H54 (cell line): ENCODE measurements around the gene MZT2A.
"Not testable (repeated sequence)": the region's sequence is repeated elsewhere in the genome, so short reads cannot be mapped to it uniquely, and the experiment has no call there.

Experiments
- DNase-seq: peaks from one replicate; pipeline ENCODE4 v3.0.0; 2011; ENCODE audit warnings: low spot score, mixed read lengths; ENCODE audit not compliant: insufficient read length
- FAIRE-seq: peaks from 3 replicates; lab custom pipeline; 2011; peaks lifted over from hg19 to GRCh38; lab: Jason Lieb, UNC
- POLR2A ChIP-seq: IDR thresholded peaks from 2 replicates; pipeline ENCODE4 v1.6.1; 2011; ENCODE audit warnings: low read depth, mild to moderate bottlenecking, low read length

Gene MZT2A

DNA sequence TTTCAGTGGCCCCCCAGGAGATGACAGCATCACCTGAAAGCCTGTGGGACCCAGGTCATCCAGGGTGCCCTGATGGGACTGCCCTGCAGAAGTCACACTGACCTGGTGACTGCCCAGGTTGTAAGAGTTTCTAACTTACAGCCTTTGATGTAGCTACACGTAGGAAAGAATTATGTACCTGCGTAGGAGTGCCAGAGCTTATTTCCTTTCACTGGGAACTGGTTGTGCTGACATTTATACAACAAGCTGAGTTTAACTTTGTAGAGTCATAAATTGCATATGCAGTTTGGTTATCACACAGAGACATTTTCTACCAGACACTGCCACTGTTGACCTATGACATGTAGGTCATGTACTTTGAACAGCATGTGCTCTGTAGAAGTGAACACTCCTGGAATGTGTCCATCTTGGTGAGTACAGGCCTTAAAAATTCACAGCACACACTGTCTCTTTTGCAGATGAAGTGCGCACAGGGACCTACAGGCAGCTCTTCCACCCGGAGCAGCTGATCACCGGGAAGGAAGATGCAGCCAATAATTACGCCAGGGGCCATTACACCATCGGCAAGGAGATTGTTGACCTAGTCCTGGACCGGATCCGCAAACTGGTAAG, 13.2 kb downstream of the MZT2A start:
- not testable (repeated sequence) for FAIRE-seq, DNase-seq

DNA sequence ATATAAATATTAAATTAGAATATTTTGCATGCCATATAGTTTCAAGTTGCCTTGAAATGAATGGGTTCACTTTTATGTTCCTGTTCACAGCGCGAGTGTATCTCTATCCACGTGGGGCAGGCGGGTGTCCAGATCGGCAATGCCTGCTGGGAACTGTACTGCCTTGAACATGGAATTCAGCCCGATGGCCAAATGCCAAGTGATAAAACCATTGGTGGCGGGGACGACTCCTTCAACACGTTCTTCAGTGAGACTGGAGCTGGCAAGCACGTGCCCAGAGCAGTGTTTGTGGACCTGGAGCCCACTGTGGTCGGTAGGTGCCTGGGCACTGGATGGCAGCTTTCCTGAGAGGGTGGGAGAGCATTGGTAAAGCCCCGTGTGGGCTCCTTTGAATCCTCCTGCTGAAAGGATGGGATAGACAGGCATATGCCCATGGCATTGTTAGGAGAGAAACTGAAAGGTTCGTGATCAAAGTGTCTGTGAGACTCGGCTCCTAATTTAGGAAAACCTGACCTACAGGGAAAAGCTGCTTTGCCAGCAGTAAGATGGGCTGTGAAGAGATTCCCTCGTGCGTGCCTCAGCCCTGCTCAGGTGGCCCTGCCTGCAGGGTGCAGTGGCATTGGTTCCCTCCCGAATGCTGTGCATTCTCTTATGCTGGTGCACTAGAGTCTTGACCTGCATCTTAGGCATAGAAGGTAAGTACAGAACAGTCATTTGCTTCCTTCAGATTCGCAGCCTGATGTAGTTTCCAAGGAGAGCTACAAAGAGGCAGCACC, 13.9 kb downstream of the MZT2A start:
- FAIRE-seq, DNase-seq: not testable (repeated sequence)

DNA sequence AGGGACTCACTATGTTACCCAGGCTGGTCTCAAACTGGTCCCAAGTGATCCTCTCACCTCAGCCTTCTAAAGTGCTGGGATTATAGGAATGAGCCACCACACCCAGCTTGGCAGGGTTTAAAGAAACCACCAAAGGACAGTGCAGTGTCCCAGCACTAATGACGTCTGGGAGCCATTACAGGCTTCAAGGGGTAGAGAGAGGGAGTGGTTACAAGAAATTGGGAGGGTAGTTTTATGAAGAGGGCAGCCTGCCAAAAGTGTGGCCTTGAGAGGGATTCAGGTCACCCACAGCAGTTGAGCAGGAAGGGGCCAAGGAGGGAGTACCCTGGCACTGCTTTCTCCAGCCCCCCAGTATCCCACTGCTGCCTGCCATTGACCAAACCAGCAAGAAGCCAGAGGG, 15.0 kb downstream of the MZT2A start:
- not testable (repeated sequence) for DNase-seq, FAIRE-seq

DNA sequence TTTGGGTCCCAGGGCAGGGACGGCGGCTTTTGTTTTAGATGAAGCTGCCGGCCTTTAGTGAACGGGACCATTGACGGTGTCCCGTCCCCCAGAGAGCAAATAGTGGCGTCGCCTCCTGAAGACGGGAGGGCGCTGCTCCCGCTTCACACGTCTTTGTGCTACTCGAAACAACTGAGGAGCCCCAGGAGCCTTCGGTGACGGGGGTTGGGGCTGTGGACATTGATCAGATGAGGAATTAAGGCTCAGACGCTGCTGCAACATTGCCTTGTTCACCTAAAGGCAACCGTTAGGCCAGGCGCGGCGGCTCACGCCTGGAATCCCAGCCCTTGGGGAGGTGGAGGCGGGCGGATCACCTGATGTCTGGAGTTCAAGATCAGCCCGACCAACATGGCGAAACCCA, 15.8 kb downstream of the MZT2A start:
- not testable (repeated sequence) for DNase-seq, FAIRE-seq

DNA sequence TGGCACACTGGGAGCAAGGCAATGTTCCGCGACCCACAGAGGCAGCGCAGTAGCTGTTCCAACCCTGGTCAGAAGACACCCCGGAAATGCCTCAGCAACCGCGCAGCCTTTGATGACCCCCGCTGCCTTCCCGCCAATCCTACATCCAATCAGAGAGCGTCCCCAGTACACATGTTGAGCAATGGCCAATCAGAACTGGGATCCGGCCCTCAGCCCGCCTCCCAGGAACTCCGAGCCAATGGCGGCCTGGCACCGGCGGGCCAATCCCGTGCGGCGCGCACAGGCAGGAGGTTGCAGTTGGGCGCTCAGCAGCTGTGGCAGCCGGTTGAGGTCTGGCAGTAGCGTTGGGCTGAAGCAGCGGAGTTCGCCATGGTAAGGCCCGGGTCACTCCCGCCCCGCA, 16.4 kb downstream of the MZT2A start, which contains the start of gene TUBA3D:
Gene TUBA3D, plus strand, starts transcription at position 289 of the 400 bp plus-strand sequence. Its CDS starts 81 bp downstream, at position 370.
- DNase-seq: no peak
- no peak for FAIRE-seq
- TF ChIP-seq POLR2A: no peak

DNA sequence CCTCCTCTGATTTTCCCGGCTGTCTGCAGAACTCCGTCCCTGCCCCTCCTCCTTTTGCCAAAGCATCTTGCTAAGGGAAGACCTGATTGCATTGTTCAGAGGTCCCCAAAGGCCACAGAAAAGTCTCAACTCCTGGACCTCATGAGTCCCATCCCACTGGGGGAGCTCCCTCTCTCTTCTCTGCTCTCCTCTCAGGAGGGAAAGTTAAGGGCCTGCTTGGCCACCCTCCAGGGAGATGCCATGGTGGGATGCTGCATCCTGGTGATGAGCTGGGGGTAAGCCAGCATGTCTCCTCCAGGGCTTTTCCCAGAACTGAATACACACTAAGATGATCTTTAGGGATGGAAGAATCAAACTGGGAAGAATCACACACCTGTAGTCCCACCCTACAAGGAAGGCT, 18.9 kb downstream of the MZT2A start:
- DNase-seq, FAIRE-seq: not testable (repeated sequence)

DNA sequence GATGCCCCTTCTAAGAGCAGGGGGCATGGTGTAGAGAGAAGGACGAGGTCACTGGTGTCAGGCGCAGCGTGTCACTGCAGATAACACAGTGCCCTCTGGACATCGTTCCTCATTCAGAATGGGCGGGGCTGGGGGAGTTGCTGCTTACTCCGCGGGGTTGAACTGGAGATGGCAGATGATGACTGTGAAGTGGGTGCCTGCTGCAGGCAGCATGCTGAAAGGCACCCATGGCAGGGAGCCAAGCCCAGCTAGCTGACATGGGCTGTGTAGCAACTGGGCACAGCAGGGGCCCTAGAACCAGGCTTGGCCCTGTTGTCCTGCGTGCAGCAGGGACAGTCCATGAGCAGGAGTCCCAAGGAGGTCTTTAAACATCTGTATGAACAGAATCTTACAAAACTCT, 20.6 kb downstream of the MZT2A start:
- not testable (repeated sequence) for FAIRE-seq, DNase-seq

DNA sequence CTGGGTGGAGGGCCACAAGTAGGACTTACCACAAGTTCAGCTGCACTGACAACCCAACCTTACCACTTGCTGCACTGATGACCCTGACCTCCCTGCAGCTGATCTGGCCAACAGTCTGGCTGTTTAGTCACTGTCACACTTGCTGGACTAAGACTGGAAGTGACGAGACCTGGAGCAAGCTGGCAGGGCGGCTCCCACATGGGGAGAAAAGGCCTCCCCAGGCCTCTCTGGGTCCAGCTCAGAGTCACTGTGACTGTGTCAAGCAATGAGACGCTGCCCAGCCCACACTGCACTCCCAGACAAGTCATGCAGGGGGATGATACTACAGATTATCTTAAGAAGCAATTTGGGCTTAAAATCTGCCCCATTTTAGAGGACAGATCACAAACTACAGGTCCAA, 21.3 kb downstream of the MZT2A start:
- DNase-seq, FAIRE-seq: not testable (repeated sequence)

DNA sequence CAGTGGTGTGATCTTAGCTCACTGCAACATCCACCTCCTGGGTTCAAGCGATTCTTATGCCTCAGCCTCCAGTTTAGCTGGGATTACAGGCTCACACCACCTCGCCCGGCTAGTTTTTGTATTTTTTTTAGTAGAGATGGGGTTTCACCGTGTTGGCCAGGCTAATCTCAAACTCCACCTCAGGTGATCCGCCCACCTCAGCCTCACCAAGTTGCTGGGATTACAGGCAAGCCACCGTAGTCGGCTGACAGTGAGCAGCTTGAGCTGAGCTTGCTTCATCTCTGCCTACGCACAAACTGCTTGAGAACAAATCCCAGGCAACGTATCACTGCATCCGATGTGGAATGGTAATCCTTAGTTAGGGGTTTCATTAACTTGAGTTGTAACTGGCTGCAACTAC, 24.5 kb downstream of the MZT2A start:
- not testable (repeated sequence) for FAIRE-seq, DNase-seq

DNA sequence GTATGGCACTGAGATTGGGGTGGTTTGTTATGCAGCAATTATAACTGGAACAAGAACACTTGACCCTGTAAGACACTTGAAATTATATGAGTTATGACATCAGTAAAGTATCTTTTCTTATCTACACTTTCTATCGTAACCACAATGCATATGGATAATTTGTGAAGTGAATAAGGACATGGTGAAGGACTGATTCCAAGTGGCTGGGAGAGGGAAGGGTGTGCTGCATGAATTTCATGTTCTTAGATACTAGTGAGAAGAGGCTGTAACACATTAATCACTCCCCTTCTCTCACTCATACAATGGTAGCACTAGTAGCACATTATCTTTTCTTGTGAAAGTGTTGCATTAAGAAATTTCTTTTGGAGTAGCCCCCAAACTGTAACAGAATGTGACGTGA, 37.3 kb downstream of the MZT2A start:
- DNase-seq, FAIRE-seq: not testable (repeated sequence)

DNA sequence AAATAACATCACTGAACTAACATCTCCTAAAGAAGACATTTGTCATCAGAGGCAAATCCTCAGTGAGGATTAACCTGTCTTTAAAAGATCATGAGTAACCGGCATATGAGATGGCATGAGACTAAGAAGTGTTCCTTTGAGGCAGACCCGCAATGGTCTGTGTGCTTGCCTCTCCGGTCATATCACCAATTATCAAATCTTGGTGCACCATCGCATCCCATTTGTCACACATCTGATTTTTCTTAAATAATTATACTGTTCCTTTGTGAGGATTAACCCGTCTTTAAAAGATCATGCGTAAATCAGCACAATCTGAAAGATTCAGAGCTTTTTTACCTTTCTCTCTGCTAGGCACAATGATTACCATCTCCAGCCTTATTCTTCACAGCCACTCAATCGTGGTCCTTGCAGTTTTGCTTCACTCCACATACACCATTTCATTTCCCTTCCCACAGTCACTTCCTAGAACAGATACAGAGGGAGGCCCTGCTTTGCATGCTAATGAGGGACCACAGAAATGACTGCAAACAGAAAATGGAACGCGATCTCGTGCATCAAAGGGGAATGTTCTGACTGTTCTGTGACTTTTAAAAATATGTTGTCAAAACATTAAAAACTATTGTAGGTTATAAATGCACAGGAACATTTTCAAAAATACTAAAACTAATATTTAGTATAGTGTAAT, 40.8 kb downstream of the MZT2A start:
- DNase-seq, FAIRE-seq: not testable (repeated sequence)

DNA sequence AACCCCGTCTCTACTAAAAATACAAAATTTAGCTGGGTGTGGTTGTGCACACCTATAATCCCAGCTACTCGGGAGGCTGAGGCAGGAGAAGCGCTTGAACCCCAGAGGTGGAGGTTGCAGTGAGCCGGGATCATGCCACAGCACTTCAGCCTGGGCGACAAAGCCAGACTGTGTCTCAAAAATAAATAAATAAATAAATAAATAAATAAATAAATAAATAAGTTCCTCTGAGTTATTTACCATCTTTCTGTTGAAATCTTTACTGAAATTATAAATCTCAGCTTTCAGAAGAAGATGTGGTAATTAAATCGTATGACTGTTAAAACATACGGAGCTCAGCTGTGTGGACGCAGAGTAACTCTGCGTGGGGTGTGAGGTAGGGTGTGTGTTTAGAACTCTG, 44.2 kb downstream of the MZT2A start:
- DNase-seq, FAIRE-seq: not testable (repeated sequence)

DNA sequence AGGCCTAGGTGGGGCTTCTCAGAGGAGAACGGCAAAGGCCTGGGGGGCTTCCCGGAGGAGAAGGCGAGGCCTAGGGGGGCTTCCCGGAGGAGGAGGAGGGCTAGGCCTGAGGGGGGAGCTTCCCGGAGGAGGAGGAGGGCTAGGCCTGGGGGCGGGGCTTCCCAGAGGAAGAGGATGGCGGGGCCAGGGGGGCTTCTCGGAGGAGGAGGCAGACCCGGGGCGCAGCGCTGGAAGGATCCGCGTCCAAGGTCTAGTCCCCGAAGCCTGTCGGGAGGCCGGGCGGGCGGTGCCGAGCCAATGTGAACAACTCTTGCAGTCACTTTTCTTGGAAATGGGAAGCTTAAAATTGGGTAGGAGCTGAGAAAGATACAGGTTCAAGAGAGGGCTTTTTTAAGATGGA, 46.3 kb downstream of the MZT2A start:
- no peak for FAIRE-seq
- no peak for DNase-seq
- TF ChIP-seq POLR2A: no peak

DNA sequence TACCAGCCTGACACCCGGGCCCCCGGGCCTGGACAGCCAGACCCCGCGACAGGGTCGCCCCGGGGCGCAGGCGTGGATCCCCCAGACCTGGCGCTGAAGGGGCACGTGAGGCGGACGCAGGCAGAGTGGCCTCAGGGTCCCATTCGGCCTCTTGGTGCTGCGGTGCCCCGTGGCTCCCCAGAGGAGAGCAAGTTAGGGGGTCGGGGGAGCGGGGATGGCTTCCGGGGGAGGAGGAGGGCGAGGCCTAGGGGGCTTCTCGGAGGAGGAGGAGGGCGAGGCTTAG, 46.7 kb downstream of the MZT2A start:
- not testable (repeated sequence) for DNase-seq, FAIRE-seq

DNA sequence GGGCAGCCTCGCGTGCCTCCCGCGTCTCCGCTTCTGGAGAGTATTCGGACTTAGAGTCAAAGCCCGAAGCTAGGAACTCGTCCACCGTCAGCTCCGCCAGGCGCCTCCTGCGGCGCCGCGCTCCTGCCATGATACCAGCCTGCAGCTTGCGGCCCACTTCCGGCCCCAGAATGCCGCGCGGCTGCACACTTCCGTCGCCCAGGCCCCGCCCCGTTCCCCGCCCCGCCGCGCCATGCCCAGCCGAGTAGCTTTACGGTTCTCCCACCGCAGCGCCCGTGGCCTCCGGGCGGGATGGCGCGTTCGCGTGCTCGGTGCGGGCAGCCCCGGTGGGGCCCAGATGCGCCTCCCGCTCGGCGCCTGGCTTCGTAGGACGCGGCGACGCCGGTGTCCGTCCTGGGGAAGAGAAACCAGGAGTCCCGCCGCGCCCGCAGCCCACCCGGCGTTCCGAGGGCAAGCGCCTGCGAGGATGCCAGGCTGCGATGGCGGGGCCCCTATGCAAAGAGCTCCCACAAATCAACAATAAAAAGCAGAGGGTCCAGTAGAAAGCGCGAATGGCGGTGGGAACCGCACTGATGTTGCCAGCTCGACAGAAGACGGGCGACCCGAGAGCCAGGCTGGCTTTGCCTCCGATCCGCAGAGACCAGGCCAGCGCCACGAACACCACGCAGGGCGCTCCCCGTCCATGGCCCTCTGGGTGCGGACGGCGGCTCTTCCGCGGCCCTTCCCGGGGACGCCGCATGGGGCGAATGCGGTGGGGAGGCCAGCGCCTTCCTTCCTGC, 47.3 kb downstream of the MZT2A start:
- FAIRE-seq, DNase-seq: not testable (repeated sequence)

DNA sequence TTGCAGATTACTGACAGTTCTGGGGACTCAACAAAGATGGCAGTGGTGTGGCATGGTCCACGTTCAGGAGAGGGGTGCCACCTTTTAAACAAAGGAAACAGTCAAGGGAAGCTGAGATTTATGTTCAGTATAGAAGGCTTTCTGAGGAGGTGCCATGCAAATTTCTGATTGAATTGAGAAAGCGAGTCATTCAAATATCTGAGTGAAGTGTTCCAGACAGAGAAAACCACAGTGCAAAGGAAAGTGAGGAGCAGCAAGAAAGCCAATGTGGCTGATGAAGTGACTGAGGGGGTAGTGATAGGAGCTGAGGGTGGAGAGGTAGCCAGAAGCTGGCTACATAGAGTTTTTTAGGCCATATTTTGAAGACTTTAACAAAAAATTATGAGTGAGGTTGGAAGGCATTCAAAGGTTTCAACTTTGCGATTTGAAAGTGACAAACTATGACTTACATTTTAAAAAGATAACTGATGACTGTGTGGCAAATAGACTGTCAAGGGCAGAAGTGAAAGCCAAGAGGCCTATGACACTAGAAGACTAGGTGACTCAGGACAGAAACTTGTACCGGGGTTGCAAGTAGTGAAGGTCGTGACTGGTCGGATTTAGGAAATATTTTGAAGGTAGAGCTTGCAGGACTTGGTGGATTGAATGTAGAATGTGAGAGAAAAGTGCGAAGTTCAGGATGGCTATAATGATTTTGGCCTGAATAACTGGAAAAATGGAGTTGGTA, 51.3 kb downstream of the MZT2A start:
- FAIRE-seq, DNase-seq: not testable (repeated sequence)
